ENCODE results near the gene RBP5.

RBP5 gene

DNA sequence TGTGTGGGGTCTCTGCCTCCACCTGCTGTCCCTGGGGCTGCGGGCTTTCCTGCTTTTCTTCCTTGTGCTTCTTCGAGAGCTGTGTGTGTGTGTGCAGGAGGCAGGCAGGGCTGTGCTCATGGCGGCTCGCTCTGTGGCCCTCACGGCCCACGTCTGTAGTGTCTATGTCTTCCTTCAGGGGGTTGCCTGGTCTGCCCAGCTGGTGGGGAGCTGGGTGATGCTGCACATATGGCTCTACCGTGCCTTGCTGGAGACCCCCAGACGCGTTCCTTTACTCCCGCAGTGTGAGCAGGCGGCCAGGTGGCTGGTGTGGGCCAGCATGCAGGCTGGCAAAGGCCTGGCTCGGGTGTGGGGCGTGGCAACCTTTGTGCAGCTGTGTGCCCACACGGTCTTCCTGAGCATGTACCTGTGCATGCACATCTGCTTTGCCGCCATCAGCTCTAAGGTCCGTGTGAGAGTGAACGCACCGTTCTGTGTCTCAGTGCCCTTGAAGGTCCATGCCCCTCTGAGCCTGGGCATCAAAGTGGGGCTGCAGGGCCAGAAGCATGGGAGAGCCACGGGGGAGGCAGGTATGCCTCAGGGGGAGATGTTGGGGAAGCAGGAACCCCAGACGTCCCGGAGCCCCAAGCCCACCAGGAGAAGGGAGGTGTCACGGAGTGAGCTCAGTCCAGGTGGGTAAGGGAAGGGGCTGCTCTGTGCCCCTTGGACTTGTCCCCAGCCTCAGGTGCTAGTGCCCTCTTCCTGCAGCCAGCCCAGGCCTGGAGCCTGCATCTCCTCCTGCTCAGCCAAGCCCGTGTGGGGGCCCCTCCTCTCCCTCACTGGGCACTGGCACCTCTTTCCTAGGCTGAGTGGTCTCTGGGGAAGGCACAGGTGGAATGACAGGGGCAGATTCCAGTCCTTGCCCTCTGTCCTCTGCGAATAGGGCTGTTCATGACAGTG, 27.8 kb upstream of the RBP5 start:
- no peaks in the 10 kb centered on the region for H3K36me3 ChIP-seq
- H3K27me3 ChIP-seq: no peaks in the 10 kb centered on the region
- H3K4me3 ChIP-seq (ENCODE audit: low read depth, low read length): no peak overlapping the region
- TF ChIP-seq, protein P1, sequence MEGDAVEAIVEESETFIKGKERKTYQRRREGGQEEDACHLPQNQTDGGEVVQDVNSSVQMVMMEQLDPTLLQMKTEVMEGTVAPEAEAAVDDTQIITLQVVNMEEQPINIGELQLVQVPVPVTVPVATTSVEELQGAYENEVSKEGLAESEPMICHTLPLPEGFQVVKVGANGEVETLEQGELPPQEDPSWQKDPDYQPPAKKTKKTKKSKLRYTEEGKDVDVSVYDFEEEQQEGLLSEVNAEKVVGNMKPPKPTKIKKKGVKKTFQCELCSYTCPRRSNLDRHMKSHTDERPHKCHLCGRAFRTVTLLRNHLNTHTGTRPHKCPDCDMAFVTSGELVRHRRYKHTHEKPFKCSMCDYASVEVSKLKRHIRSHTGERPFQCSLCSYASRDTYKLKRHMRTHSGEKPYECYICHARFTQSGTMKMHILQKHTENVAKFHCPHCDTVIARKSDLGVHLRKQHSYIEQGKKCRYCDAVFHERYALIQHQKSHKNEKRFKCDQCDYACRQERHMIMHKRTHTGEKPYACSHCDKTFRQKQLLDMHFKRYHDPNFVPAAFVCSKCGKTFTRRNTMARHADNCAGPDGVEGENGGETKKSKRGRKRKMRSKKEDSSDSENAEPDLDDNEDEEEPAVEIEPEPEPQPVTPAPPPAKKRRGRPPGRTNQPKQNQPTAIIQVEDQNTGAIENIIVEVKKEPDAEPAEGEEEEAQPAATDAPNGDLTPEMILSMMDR (IDR thresholded peaks at IDR 0.05; ENCODE audit: low read depth, low read length): no peak
- no peak for DNase-seq
- H3K4me1 ChIP-seq: peaks cover 13% of the 10 kb centered on the region
- H3K9me3 ChIP-seq: no peaks in the 10 kb centered on the region

- peak; percentile 47 for DNase-seq
- Histone ChIP-seq H3K27me3 (no peaks in the 10 kb centered on the region), H3K9me3 (no peaks in the 10 kb centered on the region), H3K4me3 (ENCODE audit: low read depth, low read length) (no peak overlapping the region), H3K4me1 (peaks cover 13% of the 10 kb centered on the region), H3K36me3 (no peaks in the 10 kb centered on the region)
- TF ChIP-seq, protein P1 (IDR thresholded peaks at IDR 0.05; ENCODE audit: low read depth, low read length): no peak
Measured at GRCh38 chr12:7155471-7156034, 26.9 kb upstream of the RBP5 start.

GRCh38 chr12:7154901-7155470, 26.3 kb upstream of the RBP5 start:
- Histone ChIP-seq H3K4me1 (peaks cover 13% of the 10 kb centered on the region), H3K36me3 (no peaks in the 10 kb centered on the region), H3K9me3 (no peaks in the 10 kb centered on the region), H3K27me3 (no peaks in the 10 kb centered on the region), H3K4me3 (ENCODE audit: low read depth, low read length) (no peak overlapping the region)
- TF ChIP-seq, protein P1 (IDR thresholded peaks at IDR 0.05; ENCODE audit: low read depth, low read length): no peak
- no peak for DNase-seq

- H3K9me3 ChIP-seq: no peaks in the 10 kb centered on the region
- H3K4me3 ChIP-seq (ENCODE audit: low read depth, low read length): no peak overlapping the region
- no peaks in the 10 kb centered on the region for H3K36me3 ChIP-seq
- no peak for DNase-seq
- H3K27me3 ChIP-seq: no peaks in the 10 kb centered on the region
- TF ChIP-seq, protein P1 (IDR thresholded peaks at IDR 0.05; ENCODE audit: low read depth, low read length): no peak
- H3K4me1 ChIP-seq: peaks cover 13% of the 10 kb centered on the region
Measured at GRCh38 chr12:7154042-7154441, 25.4 kb upstream of the RBP5 start.

- H3K36me3 ChIP-seq: no peaks in the 10 kb centered on the region
- no peaks in the 10 kb centered on the region for H3K27me3 ChIP-seq
- TF ChIP-seq, protein P1 (IDR thresholded peaks at IDR 0.05; ENCODE audit: low read depth, low read length): no peak
- no peak for DNase-seq
- H3K9me3 ChIP-seq: no peaks in the 10 kb centered on the region
- H3K4me3 ChIP-seq (ENCODE audit: low read depth, low read length): no peak overlapping the region
- H3K4me1 ChIP-seq: peaks cover 13% of the 10 kb centered on the region
Measured at GRCh38 chr12:7152818-7153217, 24.1 kb upstream of the RBP5 start.

Data from BE2C (cell line).